Suprapubic skin (tissue), 3 donors: Measurements from ENCODE around the gene GFOD1.

Experiments used
- EP300 ChIP-seq: sonication (generic); formaldehyde crosslinking; IDR thresholded peaks from one replicate; pipeline ENCODE4 v1.6.1; 2017; ENCODE audit warnings: antibody characterized with exemption
- POLR2A ChIP-seq, 2 donors: fragments of 450-650 bp; IDR thresholded peaks; one replicate each; pipeline ENCODE4 v1.6.1; 2017; ENCODE audit warnings: antibody characterized with exemption in 2 of 2, mild to moderate bottlenecking in 2 of 2, moderate library complexity in 2 of 2
- TF ChIP-seq, protein P1 (sequence below), 2 donors: fragments of 200-600 bp in 1 of 2; fragments of 450-650 bp in 1 of 2; sonication (generic) in 1 of 2; IDR thresholded peaks; one replicate each; pipeline ENCODE4 v1.5.1; 2016 to 2019; ENCODE audit warnings: antibody characterized with exemption in 2 of 2, mild to moderate bottlenecking in 1 of 2, moderate library complexity in 1 of 2

DNA sequence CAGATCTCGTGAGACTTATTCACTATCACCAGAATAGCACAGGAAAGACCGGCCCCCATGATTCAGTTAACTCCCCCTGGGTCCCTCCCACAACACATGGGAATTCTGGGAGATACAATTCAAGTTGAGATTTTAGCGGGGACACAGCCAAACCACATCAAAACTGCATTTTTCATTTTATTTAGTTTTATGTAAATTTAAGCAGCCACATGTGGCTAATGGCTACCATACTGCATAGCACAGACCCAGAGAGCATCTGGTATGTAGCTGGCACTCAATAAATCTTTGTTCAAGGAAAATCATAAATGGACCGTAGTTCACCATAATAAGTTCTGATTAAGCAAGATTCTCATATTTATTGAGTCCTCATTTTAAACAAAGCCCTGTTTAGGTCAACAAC, 15.3 kb downstream of the GFOD1 start:
- no peak for TF ChIP-seq POLR2A (IDR thresholded peaks at IDR 0.05)
- TF ChIP-seq, protein P1, sequence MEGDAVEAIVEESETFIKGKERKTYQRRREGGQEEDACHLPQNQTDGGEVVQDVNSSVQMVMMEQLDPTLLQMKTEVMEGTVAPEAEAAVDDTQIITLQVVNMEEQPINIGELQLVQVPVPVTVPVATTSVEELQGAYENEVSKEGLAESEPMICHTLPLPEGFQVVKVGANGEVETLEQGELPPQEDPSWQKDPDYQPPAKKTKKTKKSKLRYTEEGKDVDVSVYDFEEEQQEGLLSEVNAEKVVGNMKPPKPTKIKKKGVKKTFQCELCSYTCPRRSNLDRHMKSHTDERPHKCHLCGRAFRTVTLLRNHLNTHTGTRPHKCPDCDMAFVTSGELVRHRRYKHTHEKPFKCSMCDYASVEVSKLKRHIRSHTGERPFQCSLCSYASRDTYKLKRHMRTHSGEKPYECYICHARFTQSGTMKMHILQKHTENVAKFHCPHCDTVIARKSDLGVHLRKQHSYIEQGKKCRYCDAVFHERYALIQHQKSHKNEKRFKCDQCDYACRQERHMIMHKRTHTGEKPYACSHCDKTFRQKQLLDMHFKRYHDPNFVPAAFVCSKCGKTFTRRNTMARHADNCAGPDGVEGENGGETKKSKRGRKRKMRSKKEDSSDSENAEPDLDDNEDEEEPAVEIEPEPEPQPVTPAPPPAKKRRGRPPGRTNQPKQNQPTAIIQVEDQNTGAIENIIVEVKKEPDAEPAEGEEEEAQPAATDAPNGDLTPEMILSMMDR (IDR thresholded peaks at IDR 0.05) = no peak
- TF ChIP-seq EP300 = no peak
